HEK293 (cell line): ENCODE measurements around the gene SPOCK3.

ENCODE experiments used
- CTCF ChIA-PET: fragments of 350-600 bp; formaldehyde crosslinking; extraction: SDS; loops from one replicate; lab custom pipeline; 2021; ENCODE audit warnings: antibody characterized with exemption; lab: Yijun Ruan, JAX
- POLR2A ChIA-PET: fragments of 300-600 bp; formaldehyde crosslinking; extraction: SDS; loops from one replicate; lab custom pipeline; 2020; ENCODE audit warnings: antibody characterized with exemption, inconsistent platforms; lab: Yijun Ruan, JAX
- H3K27ac ChIP-seq: fragments of 200-500 bp; sonication (Bioruptor generic); 2 replicates; pipeline ENCODE4 v1.5.1; 2014; ENCODE audit warnings: low read depth, low read length, control low read depth, inconsistent platforms; ENCODE audit errors: extremely low read depth
- H3K36me3 ChIP-seq, 2 experiments: fragments of 200-500 bp in 1 of 2; sonication (Bioruptor generic) in 1 of 2; 1 replicate in 1 of 2; 2 replicates in 1 of 2; pipeline ENCODE4 v1.5.1; 2014 to 2017; ENCODE audit warnings: inconsistent platforms in 2 of 2, low read length in 2 of 2; ENCODE audit not compliant: control insufficient read depth in 2 of 2, insufficient read depth in 1 of 2
- H3K4me1 ChIP-seq: fragments of 200-500 bp; sonication (Bioruptor generic); 2 replicates; pipeline ENCODE4 v1.5.1; 2014; ENCODE audit warnings: mild to moderate bottlenecking, low read length, inconsistent platforms; ENCODE audit not compliant: control insufficient read depth, insufficient read depth
- H3K4me3 ChIP-seq: 2 replicates; pipeline ENCODE4 v1.5.1; 2011; ENCODE audit warnings: low read depth, mild to moderate bottlenecking, control low read depth, low read length, moderate library complexity
- H3K9me3 ChIP-seq: fragments of 200-500 bp; sonication (Bioruptor generic); 2 replicates; pipeline ENCODE4 v1.5.1; 2014; ENCODE audit warnings: low read depth, low read length, inconsistent platforms; ENCODE audit not compliant: control insufficient read depth, insufficient read depth
- BCL11A ChIP-seq: fragments of 450-650 bp; formaldehyde crosslinking; IDR thresholded peaks from 2 replicates; pipeline ENCODE4 v1.5.1; 2016; ENCODE audit warnings: low read depth, missing biosample characterization, missing genetic modification characterization
- GLI2 ChIP-seq: fragments of 450-650 bp; formaldehyde crosslinking; IDR thresholded peaks from 2 replicates; pipeline ENCODE4; 2017; ENCODE audit warnings: missing biosample characterization, missing genetic modification characterization, low read depth, borderline replicate concordance
- KLF1 ChIP-seq: fragments of 450-650 bp; formaldehyde crosslinking; IDR thresholded peaks from 2 replicates; pipeline ENCODE4 v1.5.1; 2016; ENCODE audit warnings: missing biosample characterization, missing genetic modification characterization
- ZFHX2 ChIP-seq: fragments of 450-650 bp; formaldehyde crosslinking; conservative IDR thresholded peaks from 2 replicates; pipeline ENCODE4 v1.5.1; 2016; ENCODE audit warnings: missing biosample characterization, missing genetic modification characterization
- ZFP3 ChIP-seq: fragments of 450-650 bp; formaldehyde crosslinking; IDR thresholded peaks from 2 replicates; pipeline ENCODE4 v1.5.1; 2016; ENCODE audit warnings: low read depth, missing biosample characterization, missing genetic modification characterization
- ZNF157 ChIP-seq: fragments of 450-650 bp; formaldehyde crosslinking; IDR thresholded peaks from 2 replicates; pipeline ENCODE4 v1.5.1; 2016; ENCODE audit warnings: missing biosample characterization, missing genetic modification characterization
- ZNF19 ChIP-seq: fragments of 450-650 bp; formaldehyde crosslinking; IDR thresholded peaks from 2 replicates; pipeline ENCODE4; 2016; ENCODE audit warnings: missing biosample characterization, missing genetic modification characterization, low read depth
- ZNF221 ChIP-seq: fragments of 450-650 bp; formaldehyde crosslinking; IDR thresholded peaks from 2 replicates; pipeline ENCODE4 v1.5.1; 2017; ENCODE audit warnings: missing biosample characterization, missing genetic modification characterization, borderline replicate concordance
- ZNF266 ChIP-seq: fragments of 450-650 bp; formaldehyde crosslinking; IDR thresholded peaks from 2 replicates; pipeline ENCODE4 v1.5.1; 2016; ENCODE audit warnings: missing biosample characterization, missing genetic modification characterization, low read depth
- ZNF302 ChIP-seq: fragments of 450-650 bp; formaldehyde crosslinking; IDR thresholded peaks from 2 replicates; pipeline ENCODE4 v1.5.1; 2016; ENCODE audit warnings: missing biosample characterization, missing genetic modification characterization, low read depth
- ZNF324 ChIP-seq: fragments of 450-650 bp; formaldehyde crosslinking; IDR thresholded peaks from 2 replicates; pipeline ENCODE4 v1.5.1; 2016; ENCODE audit warnings: missing biosample characterization, missing genetic modification characterization
- ZNF341 ChIP-seq: fragments of 450-650 bp; formaldehyde crosslinking; IDR thresholded peaks from 2 replicates; pipeline ENCODE4; 2016; ENCODE audit warnings: low read depth, missing biosample characterization, missing genetic modification characterization
- ZNF350 ChIP-seq: fragments of 450-650 bp; formaldehyde crosslinking; IDR thresholded peaks from 2 replicates; pipeline ENCODE4 v1.5.0; 2017; ENCODE audit warnings: missing biosample characterization, mild to moderate bottlenecking, missing genetic modification characterization
- ZNF391 ChIP-seq: fragments of 450-650 bp; formaldehyde crosslinking; IDR thresholded peaks from 2 replicates; pipeline ENCODE4 v1.5.1; 2016; ENCODE audit warnings: low read depth, missing biosample characterization, missing genetic modification characterization, borderline replicate concordance
- ZNF423 ChIP-seq: fragments of 450-650 bp; formaldehyde crosslinking; IDR thresholded peaks from 2 replicates; pipeline ENCODE4 v1.5.1; 2016; ENCODE audit warnings: missing biosample characterization, missing genetic modification characterization
- ZNF521 ChIP-seq: fragments of 450-650 bp; formaldehyde crosslinking; IDR thresholded peaks from 2 replicates; pipeline ENCODE4 v1.5.1; 2017; ENCODE audit warnings: missing biosample characterization, mild to moderate bottlenecking, missing genetic modification characterization
- ZNF530 ChIP-seq: fragments of 450-650 bp; formaldehyde crosslinking; IDR thresholded peaks from 2 replicates; pipeline ENCODE4 v1.5.1; 2016; ENCODE audit warnings: low read depth, missing biosample characterization, missing genetic modification characterization
- ZNF596 ChIP-seq: fragments of 450-650 bp; IDR thresholded peaks from 2 replicates; pipeline ENCODE4 v1.5.0; 2018; ENCODE audit warnings: missing biosample characterization, mild to moderate bottlenecking, missing genetic modification characterization, moderate library complexity
- ZNF629 ChIP-seq: fragments of 450-650 bp; formaldehyde crosslinking; IDR thresholded peaks from 2 replicates; pipeline ENCODE4 v1.5.1; 2017; ENCODE audit warnings: missing biosample characterization, missing genetic modification characterization
- ZNF639 ChIP-seq: fragments of 450-650 bp; formaldehyde crosslinking; IDR thresholded peaks from 2 replicates; pipeline ENCODE4 v1.5.1; 2016; ENCODE audit warnings: missing biosample characterization, missing genetic modification characterization
- ZNF768 ChIP-seq: fragments of 450-650 bp; formaldehyde crosslinking; IDR thresholded peaks from 2 replicates; pipeline ENCODE4 v1.5.1; 2018; ENCODE audit warnings: missing biosample characterization, mild to moderate bottlenecking, missing genetic modification characterization
- TF ChIP-seq, protein P1 (sequence below): fragments of 450-650 bp; IDR thresholded peaks from 2 replicates; pipeline ENCODE4 v1.5.1; 2018; ENCODE audit warnings: missing biosample characterization, missing genetic modification characterization
- TF ChIP-seq, protein P2 (sequence below): fragments of 450-650 bp; formaldehyde crosslinking; IDR thresholded peaks from 2 replicates; pipeline ENCODE4 v1.5.1; 2016; ENCODE audit warnings: missing biosample characterization, missing genetic modification characterization
- TF ChIP-seq, protein P3 (sequence below): fragments of 450-650 bp; formaldehyde crosslinking; IDR thresholded peaks from 2 replicates; pipeline ENCODE4 v1.5.1; 2016; ENCODE audit warnings: missing biosample characterization, missing genetic modification characterization
- TF ChIP-seq, protein P4 (sequence below): fragments of 450-650 bp; formaldehyde crosslinking; IDR thresholded peaks from 2 replicates; pipeline ENCODE4 v1.5.1; 2016; ENCODE audit warnings: missing biosample characterization, missing genetic modification characterization, low read depth
- TF ChIP-seq, protein P5 (sequence below): fragments of 450-650 bp; formaldehyde crosslinking; IDR thresholded peaks from 2 replicates; pipeline ENCODE4 v1.5.1; 2016; ENCODE audit warnings: missing biosample characterization, missing genetic modification characterization, borderline replicate concordance

The SPOCK3 gene

DNA sequence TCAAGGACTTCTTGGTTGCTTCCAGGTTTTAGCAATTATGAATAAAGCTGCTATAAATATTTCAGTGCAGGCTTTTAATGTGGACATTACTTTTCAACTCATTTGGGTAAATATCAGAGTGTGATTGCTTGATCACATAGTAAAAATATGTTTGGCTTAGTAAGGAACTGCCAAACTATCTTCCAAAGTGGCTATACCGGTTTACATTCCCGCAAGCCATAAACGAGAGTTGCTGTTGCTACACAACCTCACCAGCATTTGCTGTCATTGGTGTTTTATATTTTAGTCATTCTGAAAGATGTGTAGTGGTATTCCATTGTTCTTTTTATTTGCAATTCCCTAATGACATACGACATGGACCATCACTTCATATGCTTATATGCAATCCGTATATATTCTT, 30.9 kb upstream of the SPOCK3 start:
- ChIA-PET POLR2A (no interaction called here), CTCF (no interaction called here)
- Histone ChIP-seq H3K9me3 (no peaks in the 10 kb centered on the region), H3K36me3 (no peaks in the 10 kb centered on the region), H3K4me1 (no peaks in the 10 kb centered on the region), H3K27ac (no peak overlapping the region), H3K4me3 (no peak overlapping the region)
- TF ChIP-seq ZNF639 (tag by site-specific recombination): no peak
- TF ChIP-seq ZFHX2 (tag by site-specific recombination): no peak
- TF ChIP-seq ZNF302 (tag by site-specific recombination): no peak
- TF ChIP-seq ZNF629 (tag by site-specific recombination): no peak
- TF ChIP-seq, protein P1, sequence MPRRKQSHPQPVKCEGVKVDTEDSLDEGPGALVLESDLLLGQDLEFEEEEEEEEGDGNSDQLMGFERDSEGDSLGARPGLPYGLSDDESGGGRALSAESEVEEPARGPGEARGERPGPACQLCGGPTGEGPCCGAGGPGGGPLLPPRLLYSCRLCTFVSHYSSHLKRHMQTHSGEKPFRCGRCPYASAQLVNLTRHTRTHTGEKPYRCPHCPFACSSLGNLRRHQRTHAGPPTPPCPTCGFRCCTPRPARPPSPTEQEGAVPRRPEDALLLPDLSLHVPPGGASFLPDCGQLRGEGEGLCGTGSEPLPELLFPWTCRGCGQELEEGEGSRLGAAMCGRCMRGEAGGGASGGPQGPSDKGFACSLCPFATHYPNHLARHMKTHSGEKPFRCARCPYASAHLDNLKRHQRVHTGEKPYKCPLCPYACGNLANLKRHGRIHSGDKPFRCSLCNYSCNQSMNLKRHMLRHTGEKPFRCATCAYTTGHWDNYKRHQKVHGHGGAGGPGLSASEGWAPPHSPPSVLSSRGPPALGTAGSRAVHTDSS: no peak
- no peak for TF ChIP-seq ZNF423 (tag by site-specific recombination)
- TF ChIP-seq ZFP3 (tag by site-specific recombination): no peak
- no peak for TF ChIP-seq ZNF530 (tag by site-specific recombination)
- TF ChIP-seq, protein P2, sequence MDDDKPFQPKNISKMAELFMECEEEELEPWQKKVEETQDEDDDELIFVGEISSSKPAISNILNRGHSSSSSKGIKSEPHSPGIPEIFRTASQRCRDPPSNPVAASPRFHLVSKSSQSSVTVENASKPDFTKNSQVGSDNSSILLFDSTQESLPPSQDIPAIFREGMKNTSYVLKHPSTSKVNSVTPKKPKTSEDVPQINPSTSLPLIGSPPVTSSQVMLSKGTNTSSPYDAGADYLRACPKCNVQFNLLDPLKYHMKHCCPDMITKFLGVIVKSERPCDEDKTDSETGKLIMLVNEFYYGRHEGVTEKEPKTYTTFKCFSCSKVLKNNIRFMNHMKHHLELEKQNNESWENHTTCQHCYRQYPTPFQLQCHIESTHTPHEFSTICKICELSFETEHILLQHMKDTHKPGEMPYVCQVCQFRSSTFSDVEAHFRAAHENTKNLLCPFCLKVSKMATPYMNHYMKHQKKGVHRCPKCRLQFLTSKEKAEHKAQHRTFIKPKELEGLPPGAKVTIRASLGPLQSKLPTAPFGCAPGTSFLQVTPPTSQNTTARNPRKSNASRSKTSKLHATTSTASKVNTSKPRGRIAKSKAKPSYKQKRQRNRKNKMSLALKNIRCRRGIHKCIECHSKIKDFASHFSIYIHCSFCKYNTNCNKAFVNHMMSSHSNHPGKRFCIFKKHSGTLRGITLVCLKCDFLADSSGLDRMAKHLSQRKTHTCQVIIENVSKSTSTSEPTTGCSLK (tag by site-specific recombination): no peak
- TF ChIP-seq GLI2 (tag by site-specific recombination): no peak
- no peak for TF ChIP-seq ZNF221 (tag by site-specific recombination)
- TF ChIP-seq, protein P3, sequence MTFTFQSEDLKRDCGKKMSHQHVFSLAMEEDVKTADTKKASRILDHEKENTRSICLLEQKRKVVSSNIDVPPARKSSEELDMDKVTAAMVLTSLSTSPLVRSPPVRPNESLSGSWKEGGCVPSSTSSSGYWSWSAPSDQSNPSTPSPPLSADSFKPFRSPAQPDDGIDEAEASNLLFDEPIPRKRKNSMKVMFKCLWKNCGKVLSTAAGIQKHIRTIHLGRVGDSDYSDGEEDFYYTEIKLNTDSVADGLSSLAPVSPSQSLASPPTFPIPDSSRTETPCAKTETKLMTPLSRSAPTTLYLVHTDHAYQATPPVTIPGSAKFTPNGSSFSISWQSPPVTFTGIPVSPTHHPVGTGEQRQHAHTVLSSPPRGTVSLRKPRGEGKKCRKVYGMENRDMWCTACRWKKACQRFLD (tag by site-specific recombination): no peak
- TF ChIP-seq ZNF350 (tag by site-specific recombination): no peak
- TF ChIP-seq, protein P4, sequence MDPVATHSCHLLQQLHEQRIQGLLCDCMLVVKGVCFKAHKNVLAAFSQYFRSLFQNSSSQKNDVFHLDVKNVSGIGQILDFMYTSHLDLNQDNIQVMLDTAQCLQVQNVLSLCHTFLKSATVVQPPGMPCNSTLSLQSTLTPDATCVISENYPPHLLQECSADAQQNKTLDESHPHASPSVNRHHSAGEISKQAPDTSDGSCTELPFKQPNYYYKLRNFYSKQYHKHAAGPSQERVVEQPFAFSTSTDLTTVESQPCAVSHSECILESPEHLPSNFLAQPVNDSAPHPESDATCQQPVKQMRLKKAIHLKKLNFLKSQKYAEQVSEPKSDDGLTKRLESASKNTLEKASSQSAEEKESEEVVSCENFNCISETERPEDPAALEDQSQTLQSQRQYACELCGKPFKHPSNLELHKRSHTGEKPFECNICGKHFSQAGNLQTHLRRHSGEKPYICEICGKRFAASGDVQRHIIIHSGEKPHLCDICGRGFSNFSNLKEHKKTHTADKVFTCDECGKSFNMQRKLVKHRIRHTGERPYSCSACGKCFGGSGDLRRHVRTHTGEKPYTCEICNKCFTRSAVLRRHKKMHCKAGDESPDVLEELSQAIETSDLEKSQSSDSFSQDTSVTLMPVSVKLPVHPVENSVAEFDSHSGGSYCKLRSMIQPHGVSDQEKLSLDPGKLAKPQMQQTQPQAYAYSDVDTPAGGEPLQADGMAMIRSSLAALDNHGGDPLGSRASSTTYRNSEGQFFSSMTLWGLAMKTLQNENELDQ: no peak
- TF ChIP-seq ZNF341: no peak
- no peak for TF ChIP-seq ZNF266 (tag by site-specific recombination)

DNA sequence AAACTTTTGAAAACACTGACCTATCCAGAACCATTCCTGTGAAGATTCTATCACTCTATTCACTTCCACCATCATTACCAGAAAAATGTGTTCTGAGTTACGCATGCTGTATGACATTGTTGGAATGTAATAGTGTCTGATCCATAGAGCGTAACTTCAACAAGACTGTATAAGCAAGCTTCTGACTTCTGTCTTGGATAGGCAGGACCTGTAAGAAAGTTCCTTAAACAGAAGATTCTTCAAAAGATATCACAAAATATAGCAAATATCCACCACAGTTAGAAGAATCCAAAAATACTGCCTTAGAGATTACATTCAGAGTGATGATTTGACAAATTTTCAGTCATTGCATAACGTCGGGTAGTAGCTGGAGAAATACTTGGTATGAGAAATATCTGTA, 14.0 kb upstream of the SPOCK3 start:
- TF ChIP-seq ZNF596 (tag by site-specific recombination): no peak
- no peak for TF ChIP-seq ZNF768 (tag by site-specific recombination)
- TF ChIP-seq ZNF157 (tag by site-specific recombination): no peak
- TF ChIP-seq, protein P5, sequence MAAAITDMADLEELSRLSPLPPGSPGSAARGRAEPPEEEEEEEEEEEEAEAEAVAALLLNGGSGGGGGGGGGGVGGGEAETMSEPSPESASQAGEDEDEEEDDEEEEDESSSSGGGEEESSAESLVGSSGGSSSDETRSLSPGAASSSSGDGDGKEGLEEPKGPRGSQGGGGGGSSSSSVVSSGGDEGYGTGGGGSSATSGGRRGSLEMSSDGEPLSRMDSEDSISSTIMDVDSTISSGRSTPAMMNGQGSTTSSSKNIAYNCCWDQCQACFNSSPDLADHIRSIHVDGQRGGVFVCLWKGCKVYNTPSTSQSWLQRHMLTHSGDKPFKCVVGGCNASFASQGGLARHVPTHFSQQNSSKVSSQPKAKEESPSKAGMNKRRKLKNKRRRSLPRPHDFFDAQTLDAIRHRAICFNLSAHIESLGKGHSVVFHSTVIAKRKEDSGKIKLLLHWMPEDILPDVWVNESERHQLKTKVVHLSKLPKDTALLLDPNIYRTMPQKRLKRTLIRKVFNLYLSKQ (tag by site-specific recombination): no peak
- TF ChIP-seq KLF1 (tag by site-specific recombination): no peak
- TF ChIP-seq ZNF19 (tag by site-specific recombination): no peak
- TF ChIP-seq ZNF324: no peak
- TF ChIP-seq ZNF221 (tag by site-specific recombination): no peak
- TF ChIP-seq BCL11A: no peak
- no peak for TF ChIP-seq ZNF521 (tag by site-specific recombination)
- TF ChIP-seq ZFP3 (tag by site-specific recombination): no peak
- TF ChIP-seq ZNF391: no peak
- ChIA-PET POLR2A (no interaction called here), CTCF (no interaction called here)

More for the DNA sequence above, 14.0 kb upstream of the SPOCK3 start:
- Histone ChIP-seq H3K4me3 (no peak overlapping the region), H3K36me3 (no peaks in the 10 kb centered on the region), H3K27ac (no peak overlapping the region), H3K9me3 (no peaks in the 10 kb centered on the region), H3K4me1 (no peaks in the 10 kb centered on the region)
